HG02981 (cell line): ENCODE data around the gene COL2A1.

Experiments
- ATAC-seq: cut with Tn5 transposase; IDR thresholded peaks from one replicate; pipeline ENCODE4 v1.9.1; 2021; ENCODE audit warnings: mild to moderate bottlenecking, moderate library complexity; ENCODE audit not compliant: unreplicated experiment

Gene COL2A1

GRCh38 chr12:48004053-48004941 is at the start of gene COL2A1:
Gene COL2A1, minus strand, starts transcription at chr12:48004476. Its CDS starts 155 bp downstream, at chr12:48004321.
- no peak for ATAC-seq

- no peak for ATAC-seq
Observed at GRCh38 chr12:48053883-48054282, 49.6 kb upstream of the COL2A1 start.

DNA sequence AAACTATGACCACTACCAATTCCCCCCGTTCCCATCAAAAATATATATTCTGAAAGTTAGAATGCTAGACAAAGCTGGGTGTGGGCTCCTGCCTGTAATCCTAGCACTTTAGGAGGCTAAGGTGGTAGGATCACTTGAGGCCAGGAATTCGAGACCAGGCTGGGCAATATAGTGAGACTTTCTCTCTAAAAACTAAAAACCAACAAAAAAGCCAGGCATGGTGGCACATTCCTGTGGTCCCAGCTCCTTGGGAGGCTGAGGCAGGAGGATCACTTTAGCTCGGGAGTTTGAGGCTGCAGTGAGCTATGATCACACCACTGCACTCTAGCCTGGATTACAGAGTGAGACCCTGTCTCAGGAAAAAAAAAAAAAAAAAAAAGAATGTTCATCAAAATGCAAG is 48.8 kb upstream of the COL2A1 start:
- no peak for ATAC-seq

GRCh38 chr12:48051681-48052080 is 47.4 kb upstream of the COL2A1 start:
- ATAC-seq, result no peak

- no peak for ATAC-seq
Observed at GRCh38 chr12:48050174-48050573, 45.9 kb upstream of the COL2A1 start.

DNA sequence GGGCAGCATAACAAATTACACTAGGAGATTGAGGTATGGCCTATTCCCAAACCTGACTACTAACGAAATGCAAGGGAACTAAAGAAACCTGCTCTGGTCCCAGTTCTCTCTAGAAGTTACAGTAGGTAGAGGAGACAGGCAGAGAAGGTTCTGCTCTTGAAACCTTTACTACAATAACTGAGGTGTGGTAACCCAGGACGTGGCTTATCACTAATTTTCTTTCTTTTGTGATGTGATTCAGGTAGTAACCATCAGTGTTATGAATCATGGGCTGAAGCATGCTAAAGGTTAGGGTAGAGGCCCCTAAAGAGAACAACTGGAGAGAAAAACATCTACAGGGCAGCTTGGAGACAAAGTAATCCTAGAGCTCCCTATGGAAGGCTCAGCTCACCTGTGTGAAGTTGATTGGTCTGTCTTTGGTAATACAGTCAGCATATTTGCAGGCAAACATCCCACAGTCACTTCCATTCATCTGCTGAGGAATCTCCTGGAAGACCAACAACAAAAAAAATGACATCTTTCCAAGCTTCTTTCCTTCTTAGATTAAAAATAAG is 41.8 kb upstream of the COL2A1 start:
- ATAC-seq, result no peak

DNA sequence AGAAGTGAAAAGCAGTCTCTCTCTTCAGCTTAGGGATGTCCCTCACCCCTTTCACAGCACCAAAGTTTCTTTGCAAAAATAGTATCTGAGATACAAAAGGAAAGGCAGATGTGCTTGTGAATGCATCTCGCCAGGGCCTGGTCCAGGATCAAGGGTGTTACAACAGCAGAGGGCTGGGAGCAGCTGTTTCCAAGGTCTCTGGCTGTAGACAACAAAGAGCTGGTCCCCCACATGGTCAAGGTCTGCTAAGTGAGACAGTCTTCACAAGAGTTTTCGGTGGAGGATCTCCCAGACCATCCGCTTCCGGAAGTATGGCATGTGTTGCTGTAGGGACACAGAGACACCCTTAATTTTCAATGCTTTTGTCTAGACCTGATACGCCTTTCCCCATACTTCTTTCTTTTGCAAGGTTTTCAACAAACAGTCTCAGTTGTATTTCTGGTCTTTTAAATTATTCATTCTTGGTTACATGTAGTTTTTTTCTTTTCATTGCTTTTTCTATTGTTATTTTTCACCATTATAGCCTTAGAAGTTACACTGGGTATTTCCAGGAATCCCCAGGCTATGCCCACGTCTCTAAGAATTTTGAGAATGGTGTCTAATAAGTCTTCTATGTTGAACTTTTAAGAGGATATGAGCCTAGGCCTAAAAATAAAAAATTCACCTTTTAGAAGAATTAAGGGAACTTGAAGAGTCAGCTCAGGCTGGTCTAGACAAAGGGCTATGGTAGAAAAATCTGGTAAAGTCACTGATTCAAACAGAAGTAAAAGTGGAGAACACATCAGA is 41.0 kb upstream of the COL2A1 start:
- ATAC-seq, result no peak

GRCh38 chr12:48044396-48044795 is 40.1 kb upstream of the COL2A1 start:
- no peak for ATAC-seq

- ATAC-seq, result no peak
Observed at GRCh38 chr12:48043771-48044170, 39.5 kb upstream of the COL2A1 start.

DNA sequence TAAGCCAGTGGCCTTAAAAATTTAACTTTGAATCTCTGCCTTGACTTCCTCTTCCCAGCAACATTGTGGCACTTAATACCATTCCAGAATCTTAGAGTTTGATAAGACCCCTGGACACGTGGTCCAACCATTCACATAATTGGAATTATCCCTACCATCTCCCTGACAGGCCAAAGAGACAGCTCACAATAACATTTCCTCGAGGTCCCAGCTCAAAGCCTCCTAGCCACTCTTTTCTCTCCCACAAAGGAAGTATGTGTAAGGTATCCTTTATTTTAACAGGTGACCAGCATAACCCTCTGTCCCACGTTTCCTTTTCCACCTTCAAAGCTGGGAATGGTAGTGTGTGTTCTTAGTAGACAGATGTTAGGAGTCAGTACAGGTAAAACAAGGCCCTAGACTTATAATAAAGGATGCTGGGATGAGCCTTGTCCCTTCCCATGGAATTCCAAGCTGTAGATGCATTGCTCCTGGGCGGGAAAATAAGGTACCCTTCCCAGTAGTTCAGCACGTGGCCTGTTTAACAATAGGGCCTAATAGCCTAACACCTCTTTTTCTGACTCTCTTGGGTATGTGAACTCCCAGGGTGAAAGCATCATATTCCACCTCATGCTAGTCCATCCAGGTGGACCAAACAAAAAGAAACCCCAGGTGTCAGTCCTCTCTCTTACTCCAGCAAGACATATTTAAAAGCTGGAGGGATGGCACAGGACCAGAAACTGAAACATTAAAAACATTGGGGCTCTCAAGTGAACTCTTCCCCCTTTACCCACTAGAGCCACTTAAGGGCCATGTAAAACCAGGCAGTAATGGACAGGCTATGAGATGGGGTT is 37.5 kb upstream of the COL2A1 start:
- no peak for ATAC-seq

- no peak for ATAC-seq
Observed at GRCh38 chr12:48040354-48040753, 36.1 kb upstream of the COL2A1 start.

GRCh38 chr12:48039151-48039550 is 34.9 kb upstream of the COL2A1 start:
- ATAC-seq, result no peak

DNA sequence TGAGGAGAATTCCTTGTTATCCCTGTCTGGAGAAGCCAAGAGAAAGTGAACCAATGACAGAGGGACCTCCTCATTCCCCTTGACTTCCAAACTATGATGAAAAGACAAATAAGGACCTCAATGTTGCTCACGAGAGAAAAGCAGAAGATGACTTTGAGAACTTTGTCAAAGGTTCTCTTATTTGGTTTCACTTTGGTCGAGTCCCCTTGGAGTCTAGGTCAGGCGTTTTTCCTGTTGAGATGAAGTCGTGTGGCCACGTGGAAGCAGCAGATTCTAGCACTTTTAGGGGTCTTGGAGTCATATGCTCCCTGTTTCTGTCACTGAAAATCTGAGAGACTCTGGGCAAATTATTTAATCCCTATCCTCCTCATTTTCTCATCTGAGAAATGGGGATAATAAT is 33.8 kb upstream of the COL2A1 start:
- no peak for ATAC-seq

DNA sequence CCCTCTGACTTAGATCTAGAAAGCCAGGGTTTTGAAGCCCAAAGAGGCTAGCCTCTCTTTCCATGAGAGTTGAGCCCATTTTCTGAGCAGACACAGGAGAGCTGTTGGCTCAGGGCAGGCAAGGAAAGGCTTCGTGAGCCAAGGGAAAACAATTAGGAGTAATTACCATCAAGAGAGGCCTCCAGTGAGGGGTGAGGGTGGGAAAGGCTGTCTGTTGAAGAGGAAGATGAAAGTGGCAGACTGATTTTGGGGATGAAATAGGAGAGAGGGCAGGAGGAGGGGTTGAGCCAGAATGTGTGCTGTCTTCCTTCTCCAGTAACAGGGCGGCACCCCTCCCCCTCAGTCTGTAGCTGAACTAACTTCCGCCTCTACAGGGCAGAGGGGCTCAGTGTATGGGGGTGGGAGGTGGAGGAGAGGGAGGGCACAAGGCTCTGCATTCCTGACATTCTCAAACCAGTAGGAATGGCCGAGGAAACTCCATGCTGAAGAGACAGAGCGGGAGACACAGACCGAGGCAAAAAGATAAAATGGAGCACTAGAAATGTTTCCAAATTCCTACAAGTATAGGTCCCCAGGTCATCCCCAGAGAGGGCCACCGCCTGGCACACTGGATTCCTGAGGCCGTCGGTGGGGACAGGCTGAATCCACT is 33.1 kb upstream of the COL2A1 start:
- no peak for ATAC-seq

DNA sequence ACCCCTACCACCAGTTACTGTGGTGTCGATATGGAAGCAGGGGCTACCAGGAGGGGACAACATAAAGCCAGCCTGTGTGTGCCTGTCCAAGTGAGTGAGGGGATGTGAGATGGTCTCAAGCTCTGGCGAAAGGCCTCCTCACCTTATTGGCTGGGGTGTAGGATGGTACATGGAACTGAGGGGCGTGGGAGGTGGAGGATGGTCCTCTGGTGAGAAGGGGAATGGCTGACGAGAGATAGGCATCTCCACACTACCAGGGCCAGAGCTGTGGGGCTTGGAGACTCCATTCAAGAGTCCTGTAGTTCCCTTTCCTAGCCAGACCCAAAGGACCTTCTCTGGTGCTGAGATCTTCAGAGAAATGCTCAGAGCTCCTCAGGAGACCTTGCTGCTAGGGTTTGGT is 32.5 kb upstream of the COL2A1 start:
- ATAC-seq, result no peak

GRCh38 chr12:48034835-48035805 is 30.8 kb upstream of the COL2A1 start:
- ATAC-seq, result no peak

DNA sequence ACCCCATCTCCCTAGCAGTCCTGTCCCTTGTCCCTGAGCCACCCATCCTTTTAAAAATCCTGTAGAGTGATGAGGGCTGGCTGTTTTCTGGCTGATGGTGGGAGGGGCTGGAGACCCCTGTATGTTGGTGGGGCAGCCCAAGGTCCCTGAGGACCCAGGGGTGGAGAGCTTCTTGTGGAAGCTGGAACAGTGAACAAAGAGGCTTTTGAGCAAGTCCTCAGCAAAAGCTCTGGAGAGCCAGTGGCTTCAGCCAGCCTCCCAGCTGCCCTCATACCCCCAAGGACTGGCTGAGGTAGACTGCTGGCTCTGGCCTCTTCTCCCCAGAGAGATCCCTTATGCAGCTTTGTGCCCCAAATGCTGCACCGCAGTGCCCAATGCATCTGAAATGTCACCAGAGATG is 29.2 kb upstream of the COL2A1 start:
- ATAC-seq, result no peak

GRCh38 chr12:48032597-48032996 is 28.3 kb upstream of the COL2A1 start:
- no peak for ATAC-seq
